ENCODE results near the gene SDS. TPM values are rescaled to one million over a fixed set of nuclear protein-coding genes. Genes with fewer than 3 reads are reported as not detected.

The SDS gene
- total and polyA plus RNA-seq, 2 experiments from 2014 or later: 0.57 TPM; not detected in 1

- H4K20me1 ChIP-seq (replicated peaks; ENCODE audit: insufficient read depth): no peaks in the 10 kb centered on the region
- H3K9me3 Mint-ChIP-seq: no peaks in the 10 kb centered on the region; the same call in 2 of the 3 replicates
- no peak overlapping the region for H3K27ac ChIP-seq (ENCODE audit: low read depth)
- no peak overlapping the region for H3K27ac Mint-ChIP-seq
- H3K36me3 ChIP-seq (ENCODE audit: insufficient read depth): no peaks in the 10 kb centered on the region
- H2AFZ ChIP-seq: peak overlapping the region; percentile 86; the same call in 1 of the 2 replicates
- no peaks in the 10 kb centered on the region for H3K27me3 ChIP-seq (ENCODE audit: insufficient read depth)
- no peak overlapping the region for H3K4me3 Mint-ChIP-seq
- peaks cover 2% of the 10 kb centered on the region for H3K27me3 Mint-ChIP-seq (ENCODE audit: insufficient read depth, low read depth, poor library complexity)
- DNase-seq (ENCODE audit: low spot score) (no peak), ATAC-seq (no peak)
- TF ChIP-seq POLR2AphosphoS5 (IDR thresholded peaks at IDR 0.05; ENCODE audit: low read depth) (no peak), ZNF331 (CRISPR knock-in tag; IDR thresholded peaks at IDR 0.05; ENCODE audit: low read depth) (no peak), CREB1 (CRISPR knock-in tag; IDR thresholded peaks at IDR 0.05; ENCODE audit: low read depth) (no peak)
- 0 out of 2 replicates have a peak, but pooled peaks cover 5% of the 10 kb centered on the region for H3K4me1 ChIP-seq (ENCODE audit: insufficient read depth)
- H3K4me2 ChIP-seq: no peak overlapping the region
- H3F3A ChIP-seq (replicated peaks; ENCODE audit: low read depth): no peaks in the 10 kb centered on the region
- no peaks in the 10 kb centered on the region for H3K9me2 ChIP-seq (ENCODE audit: insufficient read depth)
- H3K36me3 Mint-ChIP-seq (ENCODE audit: low read depth): no peaks in the 10 kb centered on the region
- H3K4me3 ChIP-seq: no peak overlapping the region
- H3K79me2 ChIP-seq (replicated peaks; ENCODE audit: insufficient read depth): no peaks in the 10 kb centered on the region
- peaks cover 6% of the 10 kb centered on the region; the same call in 2 of the 3 replicates for H3K4me1 Mint-ChIP-seq
Observed at GRCh38 chr12:113345318-113345717, 58.4 kb downstream of the SDS start.

Other genes starting within 250 kb of the SDS start
- 79.6 and 84.1 TPM in 2 replicates for gene DDX54, start 218.4 kb downstream of the SDS start, total RNA-seq (2014; rRNA removed; shearing (Covaris generic))
- 89.4 and 89.5 TPM in 2 replicates for gene DDX54, start 218.4 kb downstream of the SDS start, polyA plus RNA-seq (2016; fragmentation: Nextera tagmentation; extraction: Ambion mirVana)
- 33.0 and 40.4 TPM in 2 replicates for gene RITA1, start 218.2 kb downstream of the SDS start, total RNA-seq (2014; rRNA removed; shearing (Covaris generic))
- gene RITA1, start 218.2 kb downstream of the SDS start, polyA plus RNA-seq (2016; fragmentation: Nextera tagmentation; extraction: Ambion mirVana): 20.0 and 21.4 TPM in 2 replicates
- 12.2 and 14.4 TPM in 2 replicates for gene TPCN1, start 182.4 kb downstream of the SDS start, total RNA-seq (2014; rRNA removed; shearing (Covaris generic))
- gene TPCN1, start 182.4 kb downstream of the SDS start, polyA plus RNA-seq (2016; fragmentation: Nextera tagmentation; extraction: Ambion mirVana): 11.2 and 16.2 TPM in 2 replicates
- gene SLC8B1, start 68.8 kb downstream of the SDS start, total RNA-seq (2014; rRNA removed; shearing (Covaris generic)): 8.9 and 13.4 TPM in 2 replicates
- 5.3 and 6.0 TPM in 2 replicates for gene SLC8B1, start 68.8 kb downstream of the SDS start, polyA plus RNA-seq (2016; fragmentation: Nextera tagmentation; extraction: Ambion mirVana)
- gene PLBD2, start 45.3 kb downstream of the SDS start, total RNA-seq (2014; rRNA removed; shearing (Covaris generic)): 37.0 and 37.1 TPM in 2 replicates
- gene PLBD2, start 45.3 kb downstream of the SDS start, polyA plus RNA-seq (2016; fragmentation: Nextera tagmentation; extraction: Ambion mirVana): 10.2 and 10.4 TPM in 2 replicates
- gene SDSL, start 18.5 kb upstream of the SDS start, total RNA-seq (2014; rRNA removed; shearing (Covaris generic)): not detected in 2 replicates
- gene SDSL, start 18.5 kb upstream of the SDS start, polyA plus RNA-seq (2016; fragmentation: Nextera tagmentation; extraction: Ambion mirVana): 0.45 TPM in 1 of 2 replicates, not detected in the other
- not detected in 2 replicates for gene LHX5, start 68.0 kb upstream of the SDS start, total RNA-seq (2014; rRNA removed; shearing (Covaris generic))
- 0.16 and 0.18 TPM in 2 replicates for gene LHX5, start 68.0 kb upstream of the SDS start, polyA plus RNA-seq (2016; fragmentation: Nextera tagmentation; extraction: Ambion mirVana)

All from GM23338 (cell line).